ENCODE data around the gene DRD3. TPM values are rescaled to one million over a fixed set of nuclear protein-coding genes. Genes with fewer than 3 reads are reported as not detected.

DRD3 gene
- total RNA-seq, 2 experiments from 2014 or later: not detected

GRCh38 chr3:114093016-114093380 lies 85.9 kb downstream of the DRD3 start:
- ChIA-PET CTCF (interaction anchor here (0.7 kb wide), 1 partner anchor 250 kb away, joined by 3 read pairs; no protein-coding TSS in a partner anchor), POLR2A (no interaction called here)

- POLR2A ChIA-PET: no interaction called here
These were observed 86.5 kb downstream of the DRD3 start for GRCh38 chr3:114092151-114093015.

GRCh38 chr3:114089675-114090074 lies 89.2 kb downstream of the DRD3 start:
- ChIA-PET CTCF (no interaction called here), POLR2A (no interaction called here)

More at GRCh38 chr3:114092151-114093015, 86.5 kb downstream of the DRD3 start:
- CTCF ChIA-PET: interaction anchor here (0.7 kb wide), 1 partner anchor 251 kb away, joined by 3 read pairs; no protein-coding TSS in a partner anchor

- ChIA-PET POLR2A (no interaction called here), CTCF (no interaction called here)
These were observed 92.5 kb downstream of the DRD3 start for GRCh38 chr3:114086356-114086755.

GRCh38 chr3:114083112-114083511 lies 95.7 kb downstream of the DRD3 start:
- CTCF ChIA-PET: interaction anchor here (0.6 kb wide), 1 partner anchor 17 kb away, joined by 3 read pairs; no protein-coding TSS in a partner anchor
- POLR2A ChIA-PET: no interaction called here

GRCh38 chr3:114081037-114081436 lies 97.8 kb downstream of the DRD3 start:
- CTCF ChIA-PET: no interaction called here
- POLR2A ChIA-PET: no interaction called here

- CTCF ChIA-PET: no interaction called here
- POLR2A ChIA-PET: interaction anchor here (0.5 kb wide), 1 partner anchor 332 kb away, joined by 3 read pairs; no protein-coding TSS in a partner anchor
These were observed 98.7 kb downstream of the DRD3 start for GRCh38 chr3:114080201-114080600.

GRCh38 chr3:114079761-114080160 lies 99.1 kb downstream of the DRD3 start:
- ChIA-PET POLR2A (interaction anchor here (0.5 kb wide), 1 partner anchor 331 kb away, joined by 3 read pairs; no protein-coding TSS in a partner anchor), CTCF (no interaction called here)

- POLR2A ChIA-PET: no interaction called here
- CTCF ChIA-PET: no interaction called here
These were observed 100.7 kb downstream of the DRD3 start for GRCh38 chr3:114078126-114078525.

Other genes with a start within 250 kb of the DRD3 start
- 1 to 10 TPM; 3.9 to 4.1 TPM for gene ZDHHC23, start 231.0 kb downstream of the DRD3 start, total RNA-seq
- gene CCDC191, start 122.5 kb downstream of the DRD3 start, total RNA-seq: 1 to 10 TPM; 1.2 to 2.0 TPM
- gene QTRT2, start 122.3 kb downstream of the DRD3 start, total RNA-seq: 10 to 100 TPM; 44.6 to 46.5 TPM
- gene ZNF80, start 58.5 kb upstream of the DRD3 start, total RNA-seq: 1 to 10 TPM; 1.6 to 2.1 TPM
- gene TIGIT, start 115.0 kb upstream of the DRD3 start, total RNA-seq: 100 to 1,000 TPM; 206 to 213 TPM

Measured in activated CD8-positive, alpha-beta memory T cell treated with anti-CD3 and anti-CD28 coated beads for 36 hours (primary cell).